ENCODE results near the gene PKIG.
"Not testable (repeated sequence)": the region's sequence is repeated elsewhere in the genome, so short reads cannot be mapped to it uniquely, and the experiment has no call there.

PKIG gene

DNA sequence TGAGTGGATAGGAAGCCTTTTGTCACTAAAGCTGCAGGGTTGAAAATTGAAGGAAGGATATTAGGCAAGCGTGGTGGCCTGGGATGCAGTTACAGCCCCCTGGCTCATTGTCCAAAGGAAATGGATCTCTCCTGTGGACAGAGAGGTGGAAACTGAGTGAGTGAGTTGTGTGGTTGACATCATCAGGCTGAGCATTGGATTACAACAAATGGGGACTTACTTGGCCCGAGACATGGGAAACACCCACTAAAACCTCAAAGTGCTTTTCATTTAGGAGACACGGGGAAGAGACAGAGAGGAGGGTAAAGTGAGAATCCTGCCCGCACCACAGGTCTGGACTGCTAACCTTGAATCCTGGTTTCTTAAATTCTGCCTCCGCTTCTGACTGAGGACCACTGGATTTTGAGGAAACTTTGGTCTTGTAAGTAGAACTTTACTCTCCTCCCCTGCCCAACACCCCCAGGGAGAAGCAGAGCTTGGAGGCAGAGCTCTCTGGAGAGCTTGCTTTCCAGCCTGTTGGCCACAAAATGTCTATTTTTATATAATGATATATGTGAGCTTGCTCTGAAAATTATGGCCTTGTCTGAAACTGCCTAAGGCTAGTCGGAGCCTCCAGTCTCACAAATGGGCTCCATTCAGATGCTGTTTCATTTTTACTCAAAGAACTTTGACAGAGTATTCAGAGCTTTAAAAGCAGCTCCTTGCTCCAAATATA lies at the start of gene PKIG:
Gene PKIG (plus strand): TSS at position 269 of the 715 bp plus-strand sequence. CDS start 31,978 bp downstream, outside the sequence.
- no peak for DNase-seq

DNA sequence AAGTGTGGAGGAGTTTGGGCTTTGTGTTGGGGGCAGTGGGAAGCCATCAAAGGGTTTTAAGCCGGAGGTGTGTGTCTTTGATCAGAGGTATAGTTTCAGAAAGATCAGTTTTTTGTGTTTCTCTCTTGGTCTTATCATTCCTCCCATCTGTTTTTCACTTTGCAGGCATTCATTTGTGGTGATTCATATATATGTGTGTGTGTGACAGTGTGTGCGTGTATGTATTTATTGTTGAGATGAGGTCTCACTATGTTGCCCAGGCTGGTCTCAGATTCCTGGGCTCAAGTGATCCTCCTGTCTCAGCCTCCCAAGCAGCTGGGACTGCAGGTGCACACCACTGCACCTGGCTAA lies 49.4 kb upstream of the PKIG start:
- no peak for DNase-seq

DNA sequence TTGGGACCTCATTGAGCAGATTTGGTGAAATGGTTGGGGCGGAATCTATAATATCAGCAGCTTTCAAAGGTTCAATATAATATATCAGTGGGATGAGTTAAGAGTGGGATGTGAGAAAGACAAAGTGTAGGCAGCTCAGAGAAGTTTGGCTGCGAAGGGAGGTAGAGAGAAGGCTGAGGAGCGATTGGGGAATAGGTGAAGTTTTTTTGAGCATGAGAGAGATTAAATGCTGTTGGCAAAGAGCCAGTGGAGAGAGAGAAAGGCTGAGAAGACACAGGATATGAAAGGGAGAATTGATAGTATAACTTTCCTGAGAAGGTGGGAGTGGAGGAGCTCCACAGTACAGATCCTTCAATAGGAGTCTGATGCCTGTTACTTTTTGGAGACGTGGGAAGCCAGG lies 48.5 kb upstream of the PKIG start:
- DNase-seq = no peak

DNA sequence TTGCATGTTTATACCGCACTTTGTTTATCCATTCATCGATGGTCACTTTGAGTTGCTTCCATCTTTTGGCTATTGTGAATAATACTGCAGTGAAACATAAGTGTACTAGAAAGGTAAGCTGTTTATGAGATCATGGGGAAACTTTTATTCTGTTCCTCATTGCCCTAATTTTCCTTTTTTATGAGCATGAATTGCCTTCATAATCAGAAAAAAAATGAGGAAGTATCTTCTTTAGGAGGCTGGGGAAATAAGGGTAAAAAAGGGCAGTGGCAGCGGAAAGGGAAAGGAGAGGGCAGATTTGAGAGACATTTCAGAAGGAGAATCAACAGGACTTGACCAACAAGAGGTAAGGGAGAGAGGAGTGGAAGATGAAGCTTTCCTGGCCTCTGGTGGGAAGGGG lies 46.2 kb upstream of the PKIG start:
- DNase-seq = no peak

DNA sequence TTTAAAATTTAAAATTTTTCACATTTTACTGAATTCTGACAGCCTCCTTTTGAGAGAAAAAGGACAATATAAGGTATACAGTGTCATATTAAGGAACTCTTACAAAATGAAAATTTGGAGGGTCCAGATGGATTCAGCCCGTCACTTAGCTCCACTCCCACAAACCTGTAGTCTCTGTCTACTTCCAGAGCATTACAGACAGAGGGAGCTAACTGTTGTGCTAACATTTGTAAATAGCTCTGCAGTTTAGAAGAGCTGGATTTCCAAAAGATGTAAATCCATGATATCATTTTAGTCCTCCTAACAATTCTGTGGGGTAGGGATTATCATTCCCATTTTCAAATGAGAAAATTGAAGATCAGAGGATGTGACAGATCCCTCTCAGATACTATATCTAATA lies 44.4 kb upstream of the PKIG start:
- no peak for DNase-seq

DNA sequence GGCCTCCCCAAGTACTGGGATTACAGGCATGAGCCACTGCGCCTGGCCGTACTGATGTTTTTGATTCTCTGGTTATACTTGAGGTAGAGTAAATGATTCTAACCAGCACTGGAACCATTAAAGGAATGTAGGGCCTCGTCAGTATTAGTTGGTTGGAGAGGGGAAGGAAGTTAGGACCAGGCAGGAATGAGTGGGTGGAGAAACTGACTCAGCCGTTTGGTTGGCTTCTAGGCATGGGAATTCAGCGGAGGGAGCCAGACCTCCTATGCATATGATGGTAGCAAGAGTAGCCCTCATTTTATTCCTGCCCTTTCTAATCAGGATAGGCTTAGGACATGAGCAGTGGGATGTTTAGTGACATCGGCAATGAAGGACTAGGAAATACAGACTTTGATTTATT lies 41.5 kb upstream of the PKIG start:
- no peak for DNase-seq

DNA sequence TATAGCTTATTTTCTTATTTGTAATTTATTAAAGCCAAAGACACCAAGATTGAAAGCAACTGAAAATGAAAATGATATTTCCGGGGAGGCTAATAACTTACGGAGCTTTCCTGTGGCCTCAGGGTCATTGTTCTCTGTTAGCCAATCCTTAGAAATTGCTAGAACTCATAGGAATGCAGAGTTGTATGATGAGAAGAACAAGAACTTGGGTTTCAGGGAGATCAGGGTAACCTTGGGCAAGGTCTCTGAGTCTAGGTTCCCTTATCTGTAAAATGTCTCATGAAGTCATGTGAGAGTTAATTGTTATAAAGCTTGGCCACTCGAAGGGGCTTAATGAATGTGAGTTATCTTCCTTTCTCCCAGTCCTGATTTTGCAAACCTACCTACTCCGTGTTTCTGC lies 40.4 kb upstream of the PKIG start:
- no peak for DNase-seq

DNA sequence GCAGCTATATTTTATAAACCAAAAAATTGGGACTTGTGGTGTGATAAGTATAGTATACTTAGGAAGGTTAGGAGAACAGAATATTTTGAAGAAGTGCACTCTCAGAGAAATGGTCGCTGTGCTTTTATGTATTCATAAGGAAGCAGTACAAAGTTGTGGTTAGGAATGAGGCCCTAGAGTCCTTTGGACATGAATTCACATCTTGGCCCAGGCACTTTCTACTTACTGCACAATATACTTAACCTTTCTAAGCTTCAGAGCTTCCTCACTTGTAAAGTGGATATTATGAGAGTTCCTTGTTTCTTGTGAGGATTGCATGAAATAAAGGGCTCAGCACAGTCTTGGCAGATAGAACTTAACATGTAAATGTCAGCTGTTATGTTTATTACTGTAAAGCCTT lies 39.5 kb upstream of the PKIG start:
- no peak for DNase-seq

DNA sequence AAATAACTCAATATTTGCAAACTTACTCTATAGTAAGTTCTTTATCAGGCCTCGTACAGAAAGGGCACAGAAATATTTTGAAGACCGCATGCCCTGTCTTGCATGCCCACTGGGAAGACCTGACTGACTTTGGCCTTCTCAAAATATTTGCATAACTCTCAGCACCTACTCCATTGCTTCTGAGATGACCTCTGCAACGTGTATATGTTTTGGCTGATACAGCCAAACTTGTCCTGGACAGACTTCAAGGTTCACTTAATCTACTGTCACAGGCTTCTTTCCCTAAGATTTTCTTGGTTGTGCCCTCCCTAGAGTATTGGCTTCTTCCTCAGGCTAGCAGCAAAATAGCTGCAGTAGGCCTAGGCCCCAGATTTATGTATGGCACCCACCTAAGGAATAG lies 39.0 kb upstream of the PKIG start:
- DNase-seq = no peak

DNA sequence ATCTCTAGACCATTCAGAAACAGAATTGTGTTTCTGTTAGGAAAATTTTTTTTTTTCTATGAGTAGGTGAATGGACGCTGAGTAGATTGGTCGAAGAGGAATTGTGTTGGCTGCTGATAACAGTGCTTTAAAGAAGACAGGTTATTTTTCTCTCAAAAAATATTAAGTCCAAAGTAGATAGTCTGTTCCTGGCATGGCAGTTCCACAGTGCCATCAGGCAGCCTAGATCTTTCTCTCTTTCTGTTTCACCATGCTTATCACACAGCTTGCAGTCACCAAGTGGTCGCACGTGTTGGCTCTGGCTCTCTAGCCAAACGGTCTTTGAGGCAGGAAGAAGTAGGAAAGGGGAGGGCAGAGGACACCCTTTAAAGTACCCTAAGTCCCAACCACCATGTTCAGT lies 38.1 kb upstream of the PKIG start:
- no peak for DNase-seq

DNA sequence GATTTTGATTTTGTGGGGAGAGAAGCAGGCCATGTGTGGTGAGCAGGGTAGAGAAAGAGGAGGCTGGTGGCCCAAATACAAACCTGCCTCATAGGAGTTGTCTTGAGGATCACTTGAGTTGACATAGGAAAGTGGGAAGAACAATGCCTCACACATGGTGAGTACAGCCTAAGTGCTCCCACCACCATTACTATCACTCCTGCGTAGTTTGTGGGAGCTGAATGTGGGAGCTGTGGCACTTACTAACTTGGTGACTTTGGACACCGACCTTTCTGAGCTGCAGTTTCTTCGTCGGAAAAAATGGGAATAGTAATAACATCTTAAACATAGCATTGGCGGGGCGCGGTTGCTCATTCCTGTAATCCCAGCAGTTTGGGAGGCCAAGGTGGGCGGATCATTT lies 35.0 kb upstream of the PKIG start:
- no peak for DNase-seq

DNA sequence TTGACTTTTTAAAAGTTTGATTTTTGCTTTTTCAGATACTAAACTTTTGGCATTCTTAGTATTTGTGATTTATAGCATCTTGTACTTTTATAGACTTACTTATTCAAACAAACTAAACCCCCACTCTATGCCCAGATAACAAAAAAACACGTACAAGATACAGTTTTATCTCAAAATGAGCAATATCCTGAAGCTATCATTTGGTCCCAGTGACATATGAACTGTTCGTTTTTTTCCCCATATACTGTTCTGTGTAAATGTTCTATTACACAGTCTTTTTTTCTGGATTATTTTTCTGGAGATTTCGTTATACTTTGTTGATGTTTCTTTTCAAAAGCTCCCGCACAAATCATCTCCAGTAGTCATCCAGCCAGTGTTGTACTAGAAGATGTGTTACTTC lies 33.3 kb upstream of the PKIG start:
- DNase-seq = no peak

DNA sequence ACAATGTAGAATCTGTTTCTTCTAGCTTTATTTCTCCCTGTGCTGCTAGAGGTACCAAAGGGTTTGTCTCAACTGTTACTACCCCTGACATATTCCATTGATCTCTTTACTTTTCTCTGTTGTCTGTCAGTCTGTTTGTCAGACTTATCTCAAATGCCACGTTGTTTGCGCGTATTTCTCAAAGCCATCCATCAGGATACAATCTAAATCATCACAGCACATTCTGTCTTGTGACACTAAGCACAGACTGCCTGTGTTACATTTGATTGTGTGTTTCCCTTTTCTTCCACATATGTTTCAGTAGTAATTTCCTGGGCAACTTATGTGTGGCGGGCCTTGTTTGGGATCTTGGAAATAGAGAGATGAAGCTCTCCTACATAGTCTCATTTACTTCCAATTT lies 30.3 kb upstream of the PKIG start:
- no peak for DNase-seq

DNA sequence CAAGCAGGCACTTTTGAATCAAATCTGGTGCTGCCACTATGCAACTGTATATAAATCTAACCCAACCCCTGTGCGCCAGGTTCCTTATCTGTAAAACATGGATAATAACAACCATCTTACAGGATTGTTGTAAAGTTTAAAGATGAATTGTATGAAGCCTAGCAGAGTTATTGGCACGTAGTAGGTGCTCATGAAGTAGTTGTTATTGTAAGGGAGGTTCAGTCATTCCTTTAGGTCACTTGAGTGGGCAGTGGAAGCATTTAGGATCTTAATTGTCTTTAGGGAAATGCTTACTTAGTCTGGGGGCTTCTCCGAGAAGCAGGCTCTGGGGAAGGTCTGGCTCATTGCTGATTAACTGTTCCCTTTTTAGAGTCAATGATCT lies 29.8 kb upstream of the PKIG start:
- no peak for DNase-seq

DNA sequence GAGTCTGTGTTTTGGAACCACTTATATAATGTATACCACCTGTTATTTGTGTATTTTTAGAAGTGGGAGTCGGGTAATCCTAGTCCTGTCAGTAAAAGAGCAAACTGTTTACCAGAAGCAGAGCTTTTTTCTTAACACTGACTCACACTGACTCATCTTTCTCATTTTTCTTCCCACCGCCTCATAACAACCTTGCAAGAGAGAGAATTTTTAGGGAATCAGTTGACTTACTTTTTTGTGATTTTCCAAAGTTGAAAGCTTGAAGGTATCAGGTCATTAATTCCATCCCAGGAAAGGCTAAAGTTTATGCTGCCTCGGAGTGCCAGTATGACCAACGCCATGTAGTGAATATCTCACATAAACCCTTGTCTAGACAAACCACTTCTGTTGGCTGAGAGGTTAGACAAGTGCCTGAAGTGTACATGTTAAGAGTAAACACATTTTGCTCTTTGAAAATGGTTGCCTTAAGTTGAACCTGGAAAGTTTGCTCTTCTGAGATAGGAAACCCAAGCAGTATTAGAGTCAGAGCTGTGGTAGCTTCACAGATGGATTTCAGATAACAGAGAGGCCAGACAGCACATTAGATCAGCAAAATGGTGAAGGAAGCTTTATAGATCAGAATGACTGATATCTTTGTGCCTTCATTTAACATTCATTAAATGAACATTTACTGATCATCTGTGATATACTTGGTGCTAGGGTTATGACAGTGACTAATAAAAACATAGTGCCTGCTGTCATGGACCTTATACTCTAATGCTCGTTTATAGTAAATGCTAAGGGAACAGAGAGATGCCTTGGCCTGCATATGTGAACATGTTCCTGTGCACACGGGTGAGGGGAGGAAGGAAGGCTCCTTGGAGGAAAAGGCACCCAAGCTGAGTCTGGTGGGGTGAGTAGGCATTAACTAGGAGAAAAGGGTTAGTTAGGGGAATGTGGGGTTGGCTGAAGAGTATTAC lies 29.1 kb upstream of the PKIG start:
- no peak for DNase-seq

DNA sequence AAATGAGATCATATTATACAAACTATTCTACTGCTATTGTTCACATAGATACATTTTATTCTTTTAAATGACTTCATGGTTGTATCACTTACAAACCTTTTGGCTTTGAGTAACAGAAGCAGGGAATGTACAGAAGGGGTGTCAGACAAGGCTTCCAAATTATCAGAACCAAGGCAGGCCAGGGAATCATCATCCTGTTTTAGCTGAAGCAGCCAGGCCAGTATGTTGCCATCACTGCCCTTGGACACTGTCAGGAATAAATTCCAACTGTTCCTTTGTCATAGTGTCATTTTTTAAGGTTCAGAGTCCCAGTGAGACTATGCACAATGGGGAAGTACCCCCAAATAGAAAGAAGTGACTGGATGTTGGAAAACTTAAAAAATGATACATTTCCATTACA lies 23.1 kb upstream of the PKIG start:
- DNase-seq = no peak

DNA sequence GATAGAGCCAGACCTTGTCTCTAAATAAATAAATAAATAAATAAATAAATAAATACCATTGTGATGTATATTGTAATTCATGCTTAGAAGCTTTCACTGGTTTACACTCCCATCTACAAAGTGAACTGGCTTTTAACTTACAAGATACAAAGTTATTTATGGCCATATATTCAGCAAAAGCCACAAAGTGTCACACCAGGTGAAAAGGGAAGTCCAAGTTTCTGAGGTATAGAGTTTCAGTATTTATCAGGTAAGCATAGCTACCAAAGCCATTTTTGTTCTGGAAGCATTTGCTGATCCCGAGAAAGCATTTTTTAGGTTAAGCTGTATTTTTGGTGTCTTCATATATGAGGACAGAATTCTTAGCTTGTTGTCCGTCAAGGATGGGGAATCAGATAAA lies 22.1 kb upstream of the PKIG start:
- DNase-seq = no peak

DNA sequence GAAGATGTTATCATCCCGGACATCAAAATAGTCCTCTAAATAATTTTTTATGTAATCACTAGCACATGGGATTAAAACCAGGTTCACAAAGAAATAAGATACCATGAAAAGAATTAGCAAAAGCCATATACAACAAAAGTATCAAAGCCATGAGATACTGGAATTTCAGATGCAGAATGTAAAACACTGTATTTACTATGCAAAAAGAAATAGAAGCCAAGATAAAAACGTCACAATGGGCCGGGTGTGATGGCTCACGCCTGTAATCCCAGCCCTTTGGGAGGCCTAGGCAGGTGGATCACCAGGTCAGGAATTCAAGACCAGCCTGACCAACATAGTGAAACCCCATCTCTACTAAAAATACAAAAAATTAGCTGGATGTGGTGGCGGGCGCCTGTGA lies 21.6 kb upstream of the PKIG start:
- DNase-seq = not testable (repeated sequence)

DNA sequence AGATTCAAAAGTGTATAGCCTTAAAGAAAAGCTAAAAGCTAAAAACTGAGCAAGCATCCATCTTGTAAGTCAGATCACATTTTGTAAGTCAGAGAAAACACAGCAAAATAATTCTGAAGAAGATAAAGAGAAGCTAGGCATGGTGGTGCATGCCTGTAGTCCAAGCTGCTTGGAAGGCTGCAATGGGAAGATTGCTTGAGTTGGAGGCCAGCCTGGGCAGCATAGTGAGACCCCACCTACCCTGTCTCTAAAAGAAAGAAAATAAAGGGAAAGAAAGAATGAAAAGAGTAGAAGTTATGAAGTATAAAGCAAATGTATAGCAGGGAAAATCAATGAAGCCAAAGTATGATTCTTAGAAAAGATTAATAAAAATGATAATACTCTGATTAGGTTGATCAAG lies 20.5 kb upstream of the PKIG start:
- DNase-seq = no peak

DNA sequence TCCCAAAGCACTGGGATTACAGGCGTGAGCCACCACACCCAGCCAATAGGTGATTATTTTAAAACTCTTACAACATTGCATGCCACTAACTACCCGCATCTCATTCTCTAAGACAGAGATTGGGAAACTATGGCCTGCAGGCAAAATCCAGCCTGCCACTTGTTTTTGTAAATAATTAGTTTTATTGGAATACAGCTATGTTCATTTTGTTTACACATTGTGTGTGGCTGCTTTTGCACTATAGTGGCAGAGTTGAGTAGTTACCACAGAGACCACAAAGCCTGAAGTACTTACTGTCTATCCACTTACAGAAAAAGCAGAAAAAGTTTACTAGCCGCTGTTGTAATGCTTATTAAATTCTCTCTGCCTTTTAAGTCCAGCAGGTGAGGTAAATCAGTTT lies 16.4 kb upstream of the PKIG start:
- DNase-seq = no peak

DNA sequence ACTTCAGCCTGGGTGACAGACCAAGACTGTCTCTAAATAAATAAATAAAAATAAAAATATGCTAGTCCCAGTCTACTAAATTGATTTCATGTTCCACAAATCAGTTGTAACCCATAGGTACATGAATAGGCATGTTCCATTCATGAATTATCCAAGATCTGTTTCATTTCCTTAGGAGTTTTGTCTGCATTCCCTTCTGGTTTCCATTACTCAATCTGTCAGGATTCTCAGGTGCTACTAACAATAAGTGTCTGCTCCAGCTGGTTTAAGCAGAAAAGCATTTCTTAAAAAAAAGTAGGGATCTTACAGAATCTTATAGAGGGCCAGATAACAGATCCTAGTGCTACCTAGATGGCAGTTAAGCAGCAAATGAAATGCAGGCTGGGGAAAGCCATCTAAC lies 15.6 kb upstream of the PKIG start:
- no peak for DNase-seq

DNA sequence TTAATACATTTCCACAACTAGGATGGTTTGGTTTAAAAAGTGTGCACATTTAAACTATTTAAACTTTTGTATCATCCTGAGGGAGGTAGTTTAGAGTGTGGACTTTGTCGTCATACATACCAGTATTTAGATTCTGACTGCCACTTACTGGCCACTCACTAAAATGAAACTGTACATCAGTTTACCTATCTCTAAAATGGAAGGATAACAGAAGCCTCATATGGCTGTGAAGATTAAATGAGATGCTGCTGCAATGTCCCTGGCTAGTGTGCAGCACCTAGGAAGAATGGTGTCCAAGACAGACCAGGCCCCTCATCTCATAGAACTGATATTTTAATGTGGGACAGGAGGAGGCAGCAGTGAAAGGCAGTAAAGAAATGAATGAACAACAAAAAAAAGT lies 12.0 kb upstream of the PKIG start:
- no peak for DNase-seq

DNA sequence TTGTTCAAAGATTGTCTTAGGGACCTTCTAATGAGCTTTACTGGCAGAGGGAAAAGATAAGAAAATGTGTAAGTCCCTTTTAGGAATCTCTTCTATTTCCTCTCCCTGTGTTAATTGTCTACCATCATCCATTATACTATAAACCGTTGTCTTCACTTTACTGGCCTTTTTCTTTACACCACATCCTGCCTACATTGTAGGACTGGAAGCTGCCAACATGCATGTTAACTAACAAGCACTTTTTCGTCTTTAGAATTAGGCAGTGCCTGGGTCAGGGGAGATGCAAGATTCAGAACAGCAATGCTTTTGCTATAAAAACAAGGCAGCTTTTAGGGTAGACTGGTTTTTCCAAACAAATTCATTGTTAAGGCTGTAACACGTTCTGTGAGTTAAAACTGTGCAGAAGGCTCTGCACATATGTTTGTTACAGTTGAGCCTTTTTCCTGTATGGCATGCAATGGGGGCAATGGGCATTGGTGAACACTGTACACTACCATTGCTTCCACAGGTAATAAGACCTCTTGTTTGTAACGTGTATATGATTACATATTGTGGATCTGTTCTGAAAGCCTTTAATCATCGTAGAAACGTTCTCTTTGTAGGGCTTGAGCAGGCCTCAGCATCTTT lies 10.9 kb upstream of the PKIG start:
- no peak for DNase-seq
